Measurements from ENCODE around the gene PRKG1.
"Not testable (repeated sequence)": the region's sequence is repeated elsewhere in the genome, so short reads cannot be mapped to it uniquely, and the experiment has no call there.

The PRKG1 gene

GRCh38 chr10:52194191-52194590, 1119.9 kb downstream of the PRKG1 start:
- no peak overlapping the region for H3K4me3 ChIP-seq (ENCODE audit: low read depth, low read length)
- TF ChIP-seq CTCF (IDR thresholded peaks at IDR 0.05; ENCODE audit: low read depth, low read length): no peak

- no peak overlapping the region for H3K4me3 ChIP-seq (ENCODE audit: low read depth, low read length)
- TF ChIP-seq CTCF (IDR thresholded peaks at IDR 0.05; ENCODE audit: low read depth, low read length): no peak
Measured at GRCh38 chr10:52194716-52195115, 1120.4 kb downstream of the PRKG1 start.

- H3K4me3 ChIP-seq (ENCODE audit: low read depth, low read length): no peak overlapping the region
- no peak for TF ChIP-seq CTCF (IDR thresholded peaks at IDR 0.05; ENCODE audit: low read depth, low read length)
Measured at GRCh38 chr10:52197098-52197497, 1122.8 kb downstream of the PRKG1 start.

GRCh38 chr10:52198540-52198939, 1124.3 kb downstream of the PRKG1 start:
- H3K4me3 ChIP-seq (ENCODE audit: low read depth, low read length): no peak overlapping the region
- TF ChIP-seq CTCF (IDR thresholded peaks at IDR 0.05; ENCODE audit: low read depth, low read length): no peak

- H3K4me3 ChIP-seq (ENCODE audit: low read depth, low read length): not testable (repeated sequence)
Measured at GRCh38 chr10:52204906-52205305, 1130.6 kb downstream of the PRKG1 start.

GRCh38 chr10:52208365-52208764, 1134.1 kb downstream of the PRKG1 start:
- TF ChIP-seq CTCF (IDR thresholded peaks at IDR 0.05; ENCODE audit: low read depth, low read length): no peak
- H3K4me3 ChIP-seq (ENCODE audit: low read depth, low read length): no peak overlapping the region

GRCh38 chr10:52210161-52210560, 1135.9 kb downstream of the PRKG1 start:
- no peak for TF ChIP-seq CTCF (IDR thresholded peaks at IDR 0.05; ENCODE audit: low read depth, low read length)
- H3K4me3 ChIP-seq (ENCODE audit: low read depth, low read length): no peak overlapping the region

GRCh38 chr10:52212062-52212461, 1137.8 kb downstream of the PRKG1 start:
- TF ChIP-seq CTCF (IDR thresholded peaks at IDR 0.05; ENCODE audit: low read depth, low read length): no peak
- no peak overlapping the region for H3K4me3 ChIP-seq (ENCODE audit: low read depth, low read length)
